Effector memory CD4-positive, alpha-beta T cell (primary cell): ENCODE data around the gene MED25.

Source experiments
- DNase-seq, 3 donors: peaks; one replicate each; pipeline ENCODE4 v3.0.0-alpha.2; 2020
- H3K27ac ChIP-seq: 2 replicates; pipeline ENCODE4 v1.7.0; 2013; ENCODE audit warnings: mild to moderate bottlenecking, low read length, moderate library complexity; ENCODE audit not compliant: insufficient read depth, poor library complexity, severe bottlenecking
- H3K27me3 ChIP-seq: replicated peaks from 2 replicates; pipeline ENCODE4 v1.7.0; 2013; ENCODE audit warnings: mild to moderate bottlenecking, low read length; ENCODE audit not compliant: insufficient read depth, control insufficient read depth, poor library complexity, severe bottlenecking
- H3K36me3 ChIP-seq: 2 replicates; pipeline ENCODE4 v1.7.0; 2013; ENCODE audit warnings: mild to moderate bottlenecking, low read length, moderate library complexity; ENCODE audit not compliant: control insufficient read depth, insufficient read depth
- H3K4me1 ChIP-seq: 2 replicates; pipeline ENCODE4 v1.7.0; 2013; ENCODE audit warnings: low read length, mild to moderate bottlenecking; ENCODE audit not compliant: control insufficient read depth, insufficient read depth, poor library complexity, severe bottlenecking
- H3K4me3 ChIP-seq: 2 replicates; pipeline ENCODE4 v1.7.0; 2013; ENCODE audit warnings: low read length, low read depth, mild to moderate bottlenecking; ENCODE audit not compliant: insufficient read depth, poor library complexity, severe bottlenecking
- H3K9me3 ChIP-seq: 2 replicates; pipeline ENCODE4 v1.7.0; 2013; ENCODE audit warnings: mild to moderate bottlenecking, low read length, moderate library complexity; ENCODE audit not compliant: control insufficient read depth

MED25 gene

GRCh38 chr19:49780861-49781260, 37.2 kb upstream of the MED25 start:
- no peaks in the 10 kb centered on the region for H3K9me3 ChIP-seq
- peaks cover 15% of the 10 kb centered on the region for H3K36me3 ChIP-seq
- no peaks in the 10 kb centered on the region for H3K27me3 ChIP-seq
- no peaks in the 10 kb centered on the region for H3K4me1 ChIP-seq
- H3K4me3 ChIP-seq, result no peak overlapping the region
- no peak for DNase-seq
- no peak overlapping the region for H3K27ac ChIP-seq

- Histone ChIP-seq H3K27me3 (no peaks in the 10 kb centered on the region), H3K27ac (no peak overlapping the region), H3K4me3 (no peak overlapping the region), H3K4me1 (no peaks in the 10 kb centered on the region), H3K9me3 (no peaks in the 10 kb centered on the region), H3K36me3 (peaks cover 16% of the 10 kb centered on the region)
- DNase-seq, result no peak
Observed at GRCh38 chr19:49781394-49781793, 36.7 kb upstream of the MED25 start.

- Histone ChIP-seq H3K36me3 (peaks cover 20% of the 10 kb centered on the region), H3K9me3 (no peaks in the 10 kb centered on the region), H3K4me1 (no peaks in the 10 kb centered on the region), H3K27me3 (no peaks in the 10 kb centered on the region), H3K4me3 (no peak overlapping the region), H3K27ac (no peak overlapping the region)
- no peak for DNase-seq
Observed at GRCh38 chr19:49782515-49782914, 35.6 kb upstream of the MED25 start.

- peaks cover 28% of the 10 kb centered on the region for H3K36me3 ChIP-seq
- no peak for DNase-seq
- H3K9me3 ChIP-seq, result no peaks in the 10 kb centered on the region
- no peak overlapping the region for H3K27ac ChIP-seq
- no peaks in the 10 kb centered on the region for H3K4me1 ChIP-seq
- no peaks in the 10 kb centered on the region for H3K27me3 ChIP-seq
- no peak overlapping the region for H3K4me3 ChIP-seq
Observed at GRCh38 chr19:49786376-49786820, 31.7 kb upstream of the MED25 start.

- no peak for DNase-seq
- no peaks in the 10 kb centered on the region for H3K27me3 ChIP-seq
- H3K9me3 ChIP-seq, result no peaks in the 10 kb centered on the region
- peaks cover 28% of the 10 kb centered on the region for H3K36me3 ChIP-seq
- H3K4me1 ChIP-seq, result no peaks in the 10 kb centered on the region
- no peak overlapping the region for H3K4me3 ChIP-seq
- no peak overlapping the region for H3K27ac ChIP-seq
Observed at GRCh38 chr19:49787746-49788145, 30.3 kb upstream of the MED25 start.

GRCh38 chr19:49788857-49789256, 29.2 kb upstream of the MED25 start:
- H3K4me3 ChIP-seq, result no peak overlapping the region
- no peak for DNase-seq
- no peaks in the 10 kb centered on the region for H3K9me3 ChIP-seq
- H3K27me3 ChIP-seq, result no peaks in the 10 kb centered on the region
- H3K36me3 ChIP-seq, result peaks cover 31% of the 10 kb centered on the region
- H3K27ac ChIP-seq, result no peak overlapping the region
- no peaks in the 10 kb centered on the region for H3K4me1 ChIP-seq

DNA sequence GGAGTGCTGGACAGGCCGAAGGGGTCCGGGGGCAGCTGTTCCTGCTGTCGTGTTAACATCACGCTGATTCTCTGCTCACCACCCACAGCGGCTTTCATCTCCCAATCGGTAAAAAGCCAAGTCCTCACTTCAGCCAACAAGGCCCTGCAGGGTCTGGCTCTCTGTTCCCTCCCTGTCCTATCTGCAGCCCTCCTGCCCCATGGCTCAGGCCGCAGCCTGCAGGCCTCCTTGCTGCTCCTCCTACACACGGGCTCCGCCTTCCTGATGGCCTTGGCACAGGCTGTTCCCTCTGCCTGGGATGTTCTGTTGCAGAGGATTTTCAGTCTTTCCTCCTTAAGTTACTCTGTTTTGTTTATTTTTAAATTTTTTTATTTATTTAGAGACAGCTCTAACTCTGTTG, 27.2 kb upstream of the MED25 start:
- no peaks in the 10 kb centered on the region for H3K27me3 ChIP-seq
- H3K27ac ChIP-seq, result no peak overlapping the region
- H3K36me3 ChIP-seq, result peaks cover 41% of the 10 kb centered on the region
- H3K9me3 ChIP-seq, result no peaks in the 10 kb centered on the region
- H3K4me1 ChIP-seq, result no peaks in the 10 kb centered on the region
- no peak for DNase-seq
- H3K4me3 ChIP-seq, result no peak overlapping the region

DNA sequence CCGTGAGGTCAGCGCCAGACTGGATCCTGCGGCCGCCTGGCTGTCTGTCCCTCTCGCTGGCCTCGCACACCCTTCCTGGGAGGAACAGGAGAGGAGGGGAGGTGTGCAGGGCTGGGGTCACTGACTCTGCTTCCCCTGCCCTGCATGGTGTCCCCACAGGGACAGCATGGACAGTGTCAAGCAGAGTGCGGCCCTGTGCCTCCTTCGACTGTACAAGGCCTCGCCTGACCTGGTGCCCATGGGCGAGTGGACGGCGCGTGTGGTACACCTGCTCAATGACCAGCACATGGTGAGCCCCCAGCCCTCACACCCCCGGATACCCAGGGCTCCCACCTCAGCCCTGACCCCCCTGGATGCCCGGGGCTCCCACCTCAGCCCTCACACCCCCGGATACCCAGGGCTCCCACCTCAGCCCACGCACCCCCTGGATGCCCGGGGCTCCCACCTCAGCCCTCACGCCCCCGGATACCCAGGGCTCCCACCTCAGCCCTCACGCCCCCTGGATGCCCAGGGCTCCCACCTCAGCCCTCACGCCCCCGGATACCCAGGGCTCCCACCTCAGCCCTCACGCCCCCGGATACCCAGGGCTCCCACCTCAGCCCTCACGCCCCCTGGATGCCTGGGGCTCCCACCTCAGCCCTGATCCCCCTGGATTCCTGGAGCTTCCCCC, 26.2 kb upstream of the MED25 start:
- no peaks in the 10 kb centered on the region for H3K4me1 ChIP-seq
- DNase-seq, result no peak
- H3K36me3 ChIP-seq, result peaks cover 46% of the 10 kb centered on the region
- no peaks in the 10 kb centered on the region for H3K9me3 ChIP-seq
- no peak overlapping the region for H3K27ac ChIP-seq
- no peaks in the 10 kb centered on the region for H3K27me3 ChIP-seq
- no peak overlapping the region for H3K4me3 ChIP-seq

DNA sequence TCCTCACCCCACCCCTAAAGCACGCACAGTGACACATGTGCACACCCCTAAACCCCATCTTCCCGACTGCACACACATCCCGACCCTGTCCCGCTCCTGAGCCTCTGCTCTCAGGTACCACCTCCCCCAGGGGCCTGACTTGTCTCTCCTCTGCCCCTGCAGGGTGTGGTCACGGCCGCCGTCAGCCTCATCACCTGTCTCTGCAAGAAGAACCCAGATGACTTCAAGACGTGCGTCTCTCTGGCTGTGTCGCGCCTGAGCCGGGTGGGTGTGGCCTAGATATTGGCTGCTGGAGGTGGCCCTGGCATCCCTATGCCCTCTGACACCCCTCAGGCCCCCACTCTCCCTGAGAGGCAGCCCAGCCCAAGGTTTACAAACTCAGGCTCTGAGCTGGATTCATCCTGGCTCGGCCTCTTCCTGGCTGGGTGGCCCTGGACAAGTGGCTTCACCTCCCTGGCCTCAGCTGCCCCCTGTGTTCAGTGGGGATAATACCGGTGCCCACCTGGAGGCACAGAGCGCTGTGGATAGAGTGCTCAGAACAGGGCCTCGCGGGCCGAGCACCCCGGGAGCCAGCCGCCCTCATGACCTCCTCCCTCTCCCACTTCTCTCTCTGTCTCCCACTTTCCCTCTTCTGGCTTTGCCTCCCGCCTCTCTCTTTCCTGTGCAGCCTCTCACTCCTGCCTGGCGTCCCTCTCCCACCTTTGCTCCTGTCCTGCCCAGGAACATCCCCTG, 25.1 kb upstream of the MED25 start:
- no peak for DNase-seq
- Histone ChIP-seq H3K4me3 (no peak overlapping the region), H3K36me3 (peaks cover 52% of the 10 kb centered on the region)

GRCh38 chr19:49793561-49793840, 24.6 kb upstream of the MED25 start:
- Histone ChIP-seq H3K27ac (no peak overlapping the region), H3K4me1 (no peaks in the 10 kb centered on the region), H3K27me3 (no peaks in the 10 kb centered on the region), H3K9me3 (no peaks in the 10 kb centered on the region), H3K4me3 (no peak overlapping the region), H3K36me3 (peaks cover 57% of the 10 kb centered on the region)
- DNase-seq, result no peak

More for the DNA sequence above, 25.1 kb upstream of the MED25 start:
- no peaks in the 10 kb centered on the region for H3K9me3 ChIP-seq
- no peaks in the 10 kb centered on the region for H3K27me3 ChIP-seq
- no peak overlapping the region for H3K27ac ChIP-seq
- H3K4me1 ChIP-seq, result no peaks in the 10 kb centered on the region
